H1 (cell line): ENCODE measurements around the gene PARK7.

ENCODE experiments used
- KDM5A ChIP-seq: fragments of 200-600 bp; IDR thresholded peaks from 2 replicates; pipeline ENCODE4 v1.7.1; 2012; ENCODE audit warnings: mild to moderate bottlenecking, low read length, inconsistent platforms, mixed read lengths
- POLR2A ChIP-seq, 2 experiments: IDR thresholded peaks; 1 replicate in 1 of 2; 2 replicates in 1 of 2; pipeline ENCODE4 v1.6.1; 2011; ENCODE audit warnings: low read depth in 2 of 2, low read length in 2 of 2, mild to moderate bottlenecking in 2 of 2; ENCODE audit errors: control extremely low read depth in 1 of 2
- POLR2AphosphoS5 ChIP-seq: IDR thresholded peaks from 2 replicates; pipeline ENCODE4 v1.6.1; 2011; ENCODE audit warnings: low read depth, low read length
- SIRT6 ChIP-seq: IDR thresholded peaks from one replicate; pipeline ENCODE4 v1.7.1; 2012; ENCODE audit warnings: low read length, inconsistent platforms
- ZNF274 ChIP-seq: IDR thresholded peaks from 2 replicates; pipeline ENCODE4 v1.7.0; 2012; ENCODE audit warnings: low read length, borderline replicate concordance; ENCODE audit errors: extremely low read depth

DNA sequence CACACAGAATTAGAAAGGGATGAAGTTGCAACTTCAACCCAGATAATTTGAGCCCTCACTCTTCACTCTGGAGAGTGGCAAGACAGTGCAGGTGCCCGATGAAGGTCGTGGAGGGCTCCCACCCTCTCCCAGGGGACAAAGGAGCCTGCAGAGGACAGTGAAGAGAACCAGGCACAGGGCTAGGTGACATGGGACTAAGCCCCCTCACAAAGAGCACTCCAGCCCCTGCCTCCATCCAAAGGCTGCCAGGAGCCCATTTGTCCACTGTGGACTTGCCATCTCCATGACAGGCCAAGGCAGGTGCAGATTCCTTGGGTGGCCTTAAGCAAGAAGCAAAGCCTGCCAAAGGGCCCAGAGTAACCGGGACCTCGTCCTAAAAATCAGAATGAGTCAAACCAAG lies 49.5 kb downstream of the PARK7 start:
- TF ChIP-seq SIRT6 (no peak), ZNF274 (no peak), POLR2AphosphoS5 (no peak), KDM5A (no peak), POLR2A (IDR thresholded peaks at IDR 0.05; ENCODE audit: control extremely low read depth in 1 of 2, low read depth in 2 of 2, low read length in 2 of 2) (no peak)
